Muscle of leg (tissue), 11 donors: ENCODE results near the gene UBE2N. TPM values are rescaled to one million over a fixed set of nuclear protein-coding genes. Genes with fewer than 3 reads are reported as not detected.

Experiments used
- DNase-seq: peaks from one replicate; pipeline ENCODE4 v3.0.0; 2013
- H3K27ac ChIP-seq: one replicate; pipeline ENCODE4 v1.5.1; 2013; ENCODE audit warnings: mild to moderate bottlenecking, low read length, control low read depth
- H3K27me3 ChIP-seq: one replicate; pipeline ENCODE4 v1.6.1; 2013; ENCODE audit warnings: low read length; ENCODE audit not compliant: control insufficient read depth, insufficient read depth
- H3K36me3 ChIP-seq: one replicate; pipeline ENCODE4 v1.6.1; 2013; ENCODE audit warnings: low read length; ENCODE audit not compliant: control insufficient read depth, insufficient read depth
- H3K4me1 ChIP-seq: one replicate; pipeline ENCODE4 v1.6.1; 2013; ENCODE audit warnings: low read length; ENCODE audit not compliant: control insufficient read depth, insufficient read depth
- H3K4me3 ChIP-seq: one replicate; pipeline ENCODE4 v1.5.1; 2013; ENCODE audit warnings: low read length, control low read depth
- H3K9me3 ChIP-seq: replicated peaks from 2 replicates; pipeline ENCODE4 v1.6.1; 2013; ENCODE audit warnings: low read depth, low read length; ENCODE audit not compliant: control insufficient read depth
- WGBS: methylation state at CpG from one replicate; pipeline ENCODE4 v1.1.5; 2013; ENCODE audit warnings: missing lambda C conversion rate; ENCODE audit not compliant: insufficient coverage; 5-methylcytosine and 5-hydroxymethylcytosine counted together
- polyA plus RNA-seq, 8 donors: library from polyadenylated mRNA; unstranded; fragments of 120-200 nt; gene quantifications; one replicate each; pipeline versions ENCODE4 v1.2.1 to v1.2.3, GENCODE V29; 2013; ENCODE audit warnings: inconsistent platforms in 1 of 8, low replicate concordance in 1 of 8; ENCODE audit not compliant: insufficient read length in 8 of 8, insufficient read depth in 1 of 8
- total RNA-seq: library from RNA; stranded (reverse); fragments of 120-200 nt; gene quantifications from one replicate; pipeline ENCODE4 v1.2.4, GENCODE V29; 2013

The UBE2N gene
- total and polyA plus RNA-seq, 9 donors, result 63.7 to 112 (median 103) TPM

- no peaks in the 10 kb centered on the region for H3K36me3 ChIP-seq
- no peaks in the 10 kb centered on the region for H3K27me3 ChIP-seq
- H3K27ac ChIP-seq, result no peak overlapping the region
- WGBS, result no CpG with 5 or more reads among the region's 2 CpGs
- no peaks in the 10 kb centered on the region for H3K9me3 ChIP-seq
- no peaks in the 10 kb centered on the region for H3K4me1 ChIP-seq
- no peak for DNase-seq
- H3K4me3 ChIP-seq, result no peak overlapping the region
Measured at GRCh38 chr12:93358821-93359220, 82.9 kb downstream of the UBE2N start.

GRCh38 chr12:93358058-93358457 is 83.7 kb downstream of the UBE2N start:
- DNase-seq, result no peak
- no CpG with 5 or more reads among the region's 2 CpGs for WGBS
- Histone ChIP-seq H3K9me3 (no peaks in the 10 kb centered on the region), H3K27ac (no peak overlapping the region), H3K36me3 (no peaks in the 10 kb centered on the region), H3K27me3 (no peaks in the 10 kb centered on the region), H3K4me3 (no peak overlapping the region), H3K4me1 (no peaks in the 10 kb centered on the region)

DNA sequence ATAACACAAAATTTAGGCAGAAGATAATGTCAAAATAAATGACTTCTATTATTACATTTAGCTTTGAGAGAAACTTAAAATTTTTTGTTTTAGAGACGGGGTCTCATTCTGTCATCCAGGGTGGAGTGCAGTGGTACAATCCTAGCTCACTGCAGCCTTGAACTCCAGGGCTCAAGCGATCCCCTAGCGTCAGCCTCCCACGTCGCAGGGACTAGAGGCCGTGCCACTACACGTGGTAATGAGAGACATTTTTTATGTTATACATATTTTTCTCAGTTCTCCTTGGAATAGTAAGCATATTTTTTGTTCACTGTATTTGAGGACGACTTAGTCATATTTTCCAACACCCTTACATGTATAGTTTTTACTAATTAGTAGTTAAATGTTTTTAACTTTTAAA is 85.5 kb downstream of the UBE2N start:
- H3K27me3 ChIP-seq, result no peaks in the 10 kb centered on the region
- no peak for DNase-seq
- no peaks in the 10 kb centered on the region for H3K4me1 ChIP-seq
- WGBS, result no CpG with 5 or more reads among the region's 8 CpGs
- H3K9me3 ChIP-seq, result no peaks in the 10 kb centered on the region
- no peaks in the 10 kb centered on the region for H3K36me3 ChIP-seq
- H3K4me3 ChIP-seq, result no peak overlapping the region
- no peak overlapping the region for H3K27ac ChIP-seq

Other genes with a start within 250 kb of the UBE2N start
- 55.5 TPM for gene NUDT4, start 64.0 kb downstream of the UBE2N start, total RNA-seq
- gene NUDT4, start 64.0 kb downstream of the UBE2N start, polyA plus RNA-seq, result 10 to 100 TPM; 58.6 to 85.8 (median 77.5) TPM
- gene MRPL42, start 25.6 kb upstream of the UBE2N start, total RNA-seq, result 44.9 TPM
- gene MRPL42, start 25.6 kb upstream of the UBE2N start, polyA plus RNA-seq, result 10 to 100 TPM; 29.5 to 40.6 (median 31.8) TPM
- 15.3 TPM for gene SOCS2, start 130.7 kb upstream of the UBE2N start, total RNA-seq
- 10 to 100 TPM; 14.7 to 19.9 (median 16.6) TPM for gene SOCS2, start 130.7 kb upstream of the UBE2N start, polyA plus RNA-seq
- gene CRADD, start 235.4 kb upstream of the UBE2N start, total RNA-seq, result 13.4 TPM
- gene CRADD, start 235.4 kb upstream of the UBE2N start, polyA plus RNA-seq, result 10 to 100 TPM in 6 of 8 donors, 1 to 10 TPM in 2; 9.1 to 15.2 (median 12.5) TPM